Thoracic aorta (tissue), 2 donors: ENCODE data around the gene PIK3AP1. TPM values are rescaled to one million over a fixed set of nuclear protein-coding genes. Genes with fewer than 3 reads are reported as not detected.
"Not testable (repeated sequence)": the region's sequence is repeated elsewhere in the genome, so short reads cannot be mapped to it uniquely, and the experiment has no call there.

Source experiments
- ATAC-seq: fragments of 150-250 bp; one replicate; pipeline ENCODE4 v1.8.0; 2017; ENCODE audit warnings: low read depth; ENCODE audit not compliant: insufficient number of reproducible peaks, low FRiP score
- DNase-seq: peaks from one replicate; pipeline ENCODE4 v3.0.0-alpha.2; 2020; ENCODE audit warnings: low spot score
- H3K27ac ChIP-seq, 2 donors: fragments of 200-600 bp; sonication (generic); 1 replicate in 1 of 2; 2 replicates in 1 of 2; pipeline ENCODE4 v1.5.1; 2016; ENCODE audit warnings: mild to moderate bottlenecking in 2 of 2, moderate library complexity in 2 of 2
- H3K27me3 ChIP-seq: fragments of 200-600 bp; sonication (generic); replicated peaks from 2 replicates; pipeline ENCODE4 v1.6.0; 2016; ENCODE audit warnings: mild to moderate bottlenecking; ENCODE audit not compliant: insufficient read depth
- H3K36me3 ChIP-seq: fragments of 200-600 bp; sonication (generic); one replicate; pipeline ENCODE4 v1.5.1; 2016
- H3K4me1 ChIP-seq, 2 donors: fragments of 200-600 bp; sonication (generic); 1 replicate in 1 of 2; 2 replicates in 1 of 2; pipeline versions ENCODE4 v1.5.1 to v1.6.0; 2016; ENCODE audit warnings: low read depth in 2 of 2, mild to moderate bottlenecking in 1 of 2; ENCODE audit not compliant: control insufficient read depth in 1 of 2
- H3K4me3 ChIP-seq: fragments of 200-600 bp; sonication (generic); 2 replicates; pipeline ENCODE4 v1.5.1; 2016; ENCODE audit warnings: mild to moderate bottlenecking
- H3K9me3 ChIP-seq: fragments of 200-600 bp; sonication (generic); 2 replicates; pipeline ENCODE4 v1.5.1; 2016
- CTCF ChIP-seq: fragments of 200-600 bp; sonication (generic); IDR thresholded peaks from one replicate; pipeline ENCODE4 v1.5.1; 2019; ENCODE audit warnings: antibody characterized with exemption
- total RNA-seq, 2 donors: library from RNA; depleted of rRNA; stranded (reverse); fragments of >200 nt; gene quantifications; one replicate each; pipeline versions ENCODE4 v1.1.0 to v1.2.3, GENCODE V29; 2016

Gene PIK3AP1
- total RNA-seq, 2 donors from 2014 or later: 20.2 to 23.6 TPM

- H3K4me1 ChIP-seq: no peaks in the 10 kb centered on the region
- H3K4me3 ChIP-seq: no peak overlapping the region
- no peaks in the 10 kb centered on the region for H3K9me3 ChIP-seq
- ATAC-seq: no peak
- no peak overlapping the region for H3K27ac ChIP-seq
- no peaks in the 10 kb centered on the region for H3K27me3 ChIP-seq
- TF ChIP-seq CTCF: no peak
- no peak for DNase-seq
- H3K36me3 ChIP-seq: no peaks in the 10 kb centered on the region
These were observed 19.0 kb downstream of the PIK3AP1 start for GRCh38 chr10:96701265-96701664.

GRCh38 chr10:96700374-96701099 lies 19.8 kb downstream of the PIK3AP1 start:
- no peak for TF ChIP-seq CTCF
- Histone ChIP-seq H3K4me1 (no peaks in the 10 kb centered on the region), H3K9me3 (no peaks in the 10 kb centered on the region), H3K27ac (peak overlapping the region in 1 of 2 donors; percentile 26), H3K27me3 (no peaks in the 10 kb centered on the region), H3K4me3 (no peak overlapping the region), H3K36me3 (no peaks in the 10 kb centered on the region)
- DNase-seq: no peak
- ATAC-seq: no peak

GRCh38 chr10:96699613-96700012 lies 20.7 kb downstream of the PIK3AP1 start:
- Histone ChIP-seq H3K4me1 (peaks cover 5 to 7% of the 10 kb centered on the region in 2 donors), H3K9me3 (no peaks in the 10 kb centered on the region), H3K27me3 (no peaks in the 10 kb centered on the region), H3K4me3 (no peak overlapping the region), H3K36me3 (no peaks in the 10 kb centered on the region), H3K27ac (no peak overlapping the region)
- TF ChIP-seq CTCF: no peak
- DNase-seq: no peak
- no peak for ATAC-seq

- H3K36me3 ChIP-seq, H3K4me3 ChIP-seq, ATAC-seq, DNase-seq, H3K4me1 ChIP-seq, H3K27me3 ChIP-seq, H3K9me3 ChIP-seq, H3K27ac ChIP-seq: not testable (repeated sequence)
These were observed 22.0 kb downstream of the PIK3AP1 start for GRCh38 chr10:96698305-96698704.

GRCh38 chr10:96697438-96697837 lies 22.9 kb downstream of the PIK3AP1 start:
- Histone ChIP-seq H3K27me3 (no peaks in the 10 kb centered on the region), H3K4me3 (no peak overlapping the region), H3K9me3 (no peaks in the 10 kb centered on the region), H3K36me3 (no peaks in the 10 kb centered on the region), H3K4me1 (peaks cover 5 to 7% of the 10 kb centered on the region in 2 donors), H3K27ac (no peak overlapping the region)
- ATAC-seq: no peak
- no peak for DNase-seq
- no peak for TF ChIP-seq CTCF
